Lower leg skin (tissue), 3 donors: ENCODE results near the gene ATF7IP.

Source experiments
- POLR2A ChIP-seq, 2 donors: fragments of 450-650 bp; IDR thresholded peaks; one replicate each; pipeline ENCODE4 v1.6.1; 2016 to 2017; ENCODE audit warnings: antibody characterized with exemption in 2 of 2, mild to moderate bottlenecking in 1 of 2, moderate library complexity in 1 of 2
- TF ChIP-seq, protein P1 (sequence below), 3 donors: fragments of 450-650 bp; IDR thresholded peaks; one replicate each; pipeline ENCODE4 v1.5.1; 2016; ENCODE audit warnings: antibody characterized with exemption in 3 of 3, mild to moderate bottlenecking in 3 of 3, moderate library complexity in 2 of 3

DNA sequence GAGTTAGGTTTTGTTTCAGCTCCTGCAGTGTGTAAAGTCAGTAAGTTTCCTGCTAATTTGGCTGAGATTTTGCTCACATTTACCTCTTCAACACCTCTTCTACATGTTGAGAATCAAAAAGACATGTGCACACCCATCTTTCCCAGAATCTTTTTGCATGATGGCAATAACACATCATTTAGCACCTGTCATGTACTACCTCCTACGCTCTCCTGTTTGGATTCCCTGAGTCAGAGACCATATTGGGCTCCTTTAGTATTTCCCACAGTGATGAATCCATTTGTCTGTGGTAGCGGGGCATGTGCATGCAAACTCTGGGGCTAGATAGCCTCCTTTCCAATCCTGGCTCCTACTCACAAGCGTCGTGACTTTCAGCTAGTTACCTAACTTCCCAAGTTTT lies 182.1 kb downstream of the ATF7IP start:
- TF ChIP-seq, protein P1, sequence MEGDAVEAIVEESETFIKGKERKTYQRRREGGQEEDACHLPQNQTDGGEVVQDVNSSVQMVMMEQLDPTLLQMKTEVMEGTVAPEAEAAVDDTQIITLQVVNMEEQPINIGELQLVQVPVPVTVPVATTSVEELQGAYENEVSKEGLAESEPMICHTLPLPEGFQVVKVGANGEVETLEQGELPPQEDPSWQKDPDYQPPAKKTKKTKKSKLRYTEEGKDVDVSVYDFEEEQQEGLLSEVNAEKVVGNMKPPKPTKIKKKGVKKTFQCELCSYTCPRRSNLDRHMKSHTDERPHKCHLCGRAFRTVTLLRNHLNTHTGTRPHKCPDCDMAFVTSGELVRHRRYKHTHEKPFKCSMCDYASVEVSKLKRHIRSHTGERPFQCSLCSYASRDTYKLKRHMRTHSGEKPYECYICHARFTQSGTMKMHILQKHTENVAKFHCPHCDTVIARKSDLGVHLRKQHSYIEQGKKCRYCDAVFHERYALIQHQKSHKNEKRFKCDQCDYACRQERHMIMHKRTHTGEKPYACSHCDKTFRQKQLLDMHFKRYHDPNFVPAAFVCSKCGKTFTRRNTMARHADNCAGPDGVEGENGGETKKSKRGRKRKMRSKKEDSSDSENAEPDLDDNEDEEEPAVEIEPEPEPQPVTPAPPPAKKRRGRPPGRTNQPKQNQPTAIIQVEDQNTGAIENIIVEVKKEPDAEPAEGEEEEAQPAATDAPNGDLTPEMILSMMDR (IDR thresholded peaks at IDR 0.05), result no peak
- no peak for TF ChIP-seq POLR2A (IDR thresholded peaks at IDR 0.05)
